Ishikawa (cell line): Measurements from ENCODE around the gene LSAMP.

Experiments
- CEBPB ChIP-seq: IDR thresholded peaks from 2 replicates; pipeline ENCODE4 v1.6.1; 2012
- MAX ChIP-seq: IDR thresholded peaks from 2 replicates; pipeline ENCODE4 v1.6.1; 2012
- RAD21 ChIP-seq: IDR thresholded peaks from 2 replicates; pipeline ENCODE4 v1.6.1; 2012; ENCODE audit warnings: low read depth
- REST ChIP-seq: IDR thresholded peaks from 2 replicates; pipeline ENCODE4 v1.6.1; 2012; ENCODE audit warnings: low read depth, mild to moderate bottlenecking
- TAF1 ChIP-seq: IDR thresholded peaks from 2 replicates; pipeline ENCODE4 v1.6.1; 2012; ENCODE audit warnings: low read depth, mild to moderate bottlenecking
- USF1 ChIP-seq: IDR thresholded peaks from 2 replicates; pipeline ENCODE4 v1.6.1; 2012

GRCh38 chr3:116391296-116392201 is 53.7 kb downstream of the LSAMP start:
- TF ChIP-seq MAX (no peak), CEBPB (no peak), USF1 (no peak), REST (no peak), RAD21 (no peak), TAF1 (no peak)
